VCaP (cell line): ENCODE results near the gene CEP57L1.
A peak's percentile ranks its signal among the peaks of the same experiment; 100 is the strongest.

Source experiments
- H3K27ac ChIP-seq: fragments of 450-650 bp; 2 replicates; pipeline ENCODE4 v1.5.1; 2017
- CTCF ChIP-seq: fragments of 450-650 bp; conservative IDR thresholded peaks from 2 replicates; pipeline ENCODE4 v1.5.1; 2017; ENCODE audit warnings: mild to moderate bottlenecking, moderate library complexity

CEP57L1 gene

GRCh38 chr6:109052018-109052651 lies 43.2 kb upstream of the CEP57L1 start:
- TF ChIP-seq CTCF = no peak
- H3K27ac ChIP-seq = no peak overlapping the region

- TF ChIP-seq CTCF = no peak
- H3K27ac ChIP-seq = no peak overlapping the region
These were observed 42.5 kb upstream of the CEP57L1 start for GRCh38 chr6:109052852-109053251.

GRCh38 chr6:109053336-109053735 lies 42.0 kb upstream of the CEP57L1 start:
- no peak overlapping the region for H3K27ac ChIP-seq
- no peak for TF ChIP-seq CTCF

- TF ChIP-seq CTCF = no peak
- no peak overlapping the region for H3K27ac ChIP-seq
These were observed 39.5 kb upstream of the CEP57L1 start for GRCh38 chr6:109055771-109056235.

GRCh38 chr6:109056661-109057060 lies 38.6 kb upstream of the CEP57L1 start:
- TF ChIP-seq CTCF = no peak
- H3K27ac ChIP-seq = no peak overlapping the region

- peak overlapping the region; percentile 31; the same call in 1 of the 2 replicates for H3K27ac ChIP-seq
- no peak for TF ChIP-seq CTCF
These were observed 36.7 kb upstream of the CEP57L1 start for GRCh38 chr6:109058620-109059019.

GRCh38 chr6:109059153-109059552 lies 36.2 kb upstream of the CEP57L1 start:
- TF ChIP-seq CTCF = no peak
- H3K27ac ChIP-seq = peak overlapping the region; percentile 31
